ENCODE measurements around the gene ARSB. TPM values are rescaled to one million over a fixed set of nuclear protein-coding genes. Genes with fewer than 3 reads are reported as not detected.

ARSB gene
- total and polyA plus RNA-seq, 9 donors = 3.1 to 10.6 (median 7.6) TPM

DNA sequence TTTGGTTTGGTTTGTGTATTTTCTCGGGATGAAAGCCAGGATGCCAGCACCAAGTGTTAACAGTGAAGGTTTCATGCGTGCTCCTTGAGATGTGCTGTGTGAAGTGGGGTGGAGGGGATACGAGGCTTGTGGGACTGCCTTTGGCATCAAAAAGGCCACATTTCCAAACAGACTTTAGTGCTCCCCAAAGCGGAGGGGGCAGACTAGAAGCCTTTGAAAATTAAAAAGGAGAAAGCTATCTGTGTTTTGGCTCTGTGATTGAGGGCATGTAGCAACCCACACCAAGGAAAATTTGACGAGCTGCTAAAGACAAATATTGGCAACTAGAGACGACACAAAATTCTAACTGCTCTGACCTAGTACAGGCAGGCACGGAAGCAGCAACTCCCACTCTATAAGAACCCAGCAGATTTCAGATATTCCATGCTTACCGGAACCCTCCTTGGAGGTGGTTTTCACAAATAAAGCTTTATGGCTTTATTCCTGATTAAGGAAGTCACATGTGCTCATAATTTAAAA, 154.5 kb downstream of the ARSB start:
- no peak for TF ChIP-seq POLR2A (IDR thresholded peaks at IDR 0.05)
- no peak overlapping the region for H3K4me3 ChIP-seq
- no peaks in the 10 kb centered on the region for H3K36me3 ChIP-seq
- H3K27me3 ChIP-seq = no peaks in the 10 kb centered on the region
- peaks cover 11% of the 10 kb centered on the region for H3K4me1 ChIP-seq (ENCODE audit: insufficient read depth)
- WGBS, 3 donors = 25 to 38% (median 26%) methylated on average over 8 of the region's 8 CpGs
- intact Hi-C loops (cut with DNase I) = no loop called here
- H3K9me3 ChIP-seq = no peaks in the 10 kb centered on the region
- DNase-seq = no peak
- peak overlapping the region in 1 of 2 donors; percentile 58 for H3K27ac ChIP-seq

DNA sequence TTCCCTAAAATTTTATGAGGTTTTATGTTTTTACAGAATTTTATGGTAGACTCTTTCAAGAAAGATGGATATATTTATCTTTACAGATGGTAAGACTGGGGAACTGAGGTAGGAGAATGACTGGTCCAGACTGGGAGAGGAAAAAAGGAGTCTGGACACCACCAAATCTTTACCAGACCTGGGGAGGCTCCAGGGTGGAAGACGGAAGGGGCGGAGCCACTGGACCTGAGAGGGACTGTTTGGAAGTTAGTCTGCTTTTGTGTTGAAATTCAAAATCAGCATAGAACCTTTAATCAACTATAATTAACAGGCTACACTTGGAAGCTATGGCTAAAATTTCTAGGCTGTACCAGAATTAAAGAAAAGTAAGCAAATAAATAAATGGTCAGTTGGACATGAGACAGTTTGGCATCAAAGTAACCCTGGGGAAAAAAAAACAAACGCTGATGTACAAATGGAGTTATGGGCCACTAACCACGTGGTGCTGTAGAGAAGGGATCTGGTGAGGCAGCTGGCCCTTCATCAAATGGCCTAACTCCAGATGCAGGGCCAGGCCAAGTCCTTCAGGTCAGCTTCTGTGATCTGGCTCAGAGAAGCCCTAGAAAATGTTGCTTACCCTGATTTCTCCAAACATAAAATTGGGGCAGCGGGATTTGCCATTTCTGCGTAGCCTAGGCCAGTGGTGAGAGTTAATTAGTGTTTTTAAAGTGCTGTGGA, 155.1 kb downstream of the ARSB start:
- DNase-seq = peak; percentile 69 to 83 (median 72)
- intact Hi-C loops (cut with DNase I) = no loop called here
- Histone ChIP-seq H3K4me3 (no peak overlapping the region), H3K27me3 (no peaks in the 10 kb centered on the region), H3K36me3 (no peaks in the 10 kb centered on the region), H3K27ac (peak overlapping the region in 1 of 2 donors; percentile 58), H3K4me1 (ENCODE audit: insufficient read depth) (peaks cover 11% of the 10 kb centered on the region), H3K9me3 (no peaks in the 10 kb centered on the region)
- WGBS, 3 donors = 29 to 35% (median 32%) methylated on average over 6 of the region's 6 CpGs
- TF ChIP-seq EP300 (IDR thresholded peaks at IDR 0.05) = no peak
- TF ChIP-seq, protein P1, sequence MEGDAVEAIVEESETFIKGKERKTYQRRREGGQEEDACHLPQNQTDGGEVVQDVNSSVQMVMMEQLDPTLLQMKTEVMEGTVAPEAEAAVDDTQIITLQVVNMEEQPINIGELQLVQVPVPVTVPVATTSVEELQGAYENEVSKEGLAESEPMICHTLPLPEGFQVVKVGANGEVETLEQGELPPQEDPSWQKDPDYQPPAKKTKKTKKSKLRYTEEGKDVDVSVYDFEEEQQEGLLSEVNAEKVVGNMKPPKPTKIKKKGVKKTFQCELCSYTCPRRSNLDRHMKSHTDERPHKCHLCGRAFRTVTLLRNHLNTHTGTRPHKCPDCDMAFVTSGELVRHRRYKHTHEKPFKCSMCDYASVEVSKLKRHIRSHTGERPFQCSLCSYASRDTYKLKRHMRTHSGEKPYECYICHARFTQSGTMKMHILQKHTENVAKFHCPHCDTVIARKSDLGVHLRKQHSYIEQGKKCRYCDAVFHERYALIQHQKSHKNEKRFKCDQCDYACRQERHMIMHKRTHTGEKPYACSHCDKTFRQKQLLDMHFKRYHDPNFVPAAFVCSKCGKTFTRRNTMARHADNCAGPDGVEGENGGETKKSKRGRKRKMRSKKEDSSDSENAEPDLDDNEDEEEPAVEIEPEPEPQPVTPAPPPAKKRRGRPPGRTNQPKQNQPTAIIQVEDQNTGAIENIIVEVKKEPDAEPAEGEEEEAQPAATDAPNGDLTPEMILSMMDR (IDR thresholded peaks at IDR 0.05) = no peak
- no peak for TF ChIP-seq POLR2A (IDR thresholded peaks at IDR 0.05)

DNA sequence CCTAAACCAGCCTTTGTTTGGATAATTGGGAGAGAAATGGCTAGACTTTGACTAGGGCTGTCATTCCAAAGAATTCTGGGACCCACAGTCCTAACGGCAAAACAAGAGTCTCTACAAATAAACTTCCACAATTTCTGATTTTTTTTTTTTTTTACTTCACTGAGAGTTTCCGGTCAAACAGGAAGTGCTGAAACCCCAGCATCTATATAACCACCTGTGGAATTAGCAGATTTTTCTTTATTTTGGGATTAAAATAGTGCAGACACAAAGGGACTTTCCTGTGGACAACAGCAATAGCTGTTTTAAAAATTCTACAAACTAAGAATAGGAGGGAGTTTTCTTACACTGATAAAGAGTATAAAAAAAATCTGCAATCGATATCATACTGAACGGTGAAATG, 157.4 kb downstream of the ARSB start:
- Histone ChIP-seq H3K27me3 (no peaks in the 10 kb centered on the region), H3K4me3 (no peak overlapping the region), H3K27ac (no peak overlapping the region), H3K36me3 (no peaks in the 10 kb centered on the region), H3K9me3 (no peaks in the 10 kb centered on the region), H3K4me1 (ENCODE audit: insufficient read depth) (peaks cover 11% of the 10 kb centered on the region)
- no peak for DNase-seq
- 36 to 41% (median 38%) methylated on average over 4 of the region's 4 CpGs for WGBS, 3 donors
- intact Hi-C loops (cut with DNase I) = no loop called here
- TF ChIP-seq, protein P1 (IDR thresholded peaks at IDR 0.05) = no peak
- no peak for TF ChIP-seq POLR2A (IDR thresholded peaks at IDR 0.05)
- no peak for TF ChIP-seq EP300 (IDR thresholded peaks at IDR 0.05)

DNA sequence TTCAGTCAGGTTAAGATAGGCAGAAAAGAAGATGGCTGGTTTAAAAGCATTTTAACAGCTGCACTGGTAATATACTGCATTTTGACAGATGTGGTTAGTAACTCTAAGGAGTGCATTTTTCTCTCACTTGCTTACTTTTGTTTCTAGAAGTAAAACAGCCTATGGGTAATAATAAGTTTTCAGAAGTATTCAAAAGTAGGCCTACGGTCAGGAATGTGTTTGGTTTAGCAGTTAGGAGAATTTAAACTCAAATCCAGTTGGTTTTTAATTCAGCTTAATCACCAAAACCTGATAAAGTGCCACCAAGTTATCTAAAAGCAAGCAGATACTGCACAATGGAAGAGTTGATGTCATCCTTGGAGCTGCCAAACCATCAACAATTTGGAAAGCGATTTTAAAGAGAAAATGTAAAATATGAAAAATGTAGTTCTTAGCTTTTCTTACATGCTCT, 160.3 kb downstream of the ARSB start:
- intact Hi-C loops (cut with DNase I) = no loop called here
- Histone ChIP-seq H3K4me1 (ENCODE audit: insufficient read depth) (peaks cover 1% of the 10 kb centered on the region), H3K27me3 (no peaks in the 10 kb centered on the region), H3K4me3 (no peak overlapping the region), H3K27ac (peak overlapping the region in 1 of 2 donors; percentile 38), H3K9me3 (no peaks in the 10 kb centered on the region), H3K36me3 (no peaks in the 10 kb centered on the region)
- no peak for DNase-seq
- WGBS, 3 donors = 6 to 13% (median 7%) methylated on average over 2 of the region's 2 CpGs
- TF ChIP-seq, protein P1 (IDR thresholded peaks at IDR 0.05) = no peak
- no peak for TF ChIP-seq EP300 (IDR thresholded peaks at IDR 0.05)
- no peak for TF ChIP-seq POLR2A (IDR thresholded peaks at IDR 0.05)

DNA sequence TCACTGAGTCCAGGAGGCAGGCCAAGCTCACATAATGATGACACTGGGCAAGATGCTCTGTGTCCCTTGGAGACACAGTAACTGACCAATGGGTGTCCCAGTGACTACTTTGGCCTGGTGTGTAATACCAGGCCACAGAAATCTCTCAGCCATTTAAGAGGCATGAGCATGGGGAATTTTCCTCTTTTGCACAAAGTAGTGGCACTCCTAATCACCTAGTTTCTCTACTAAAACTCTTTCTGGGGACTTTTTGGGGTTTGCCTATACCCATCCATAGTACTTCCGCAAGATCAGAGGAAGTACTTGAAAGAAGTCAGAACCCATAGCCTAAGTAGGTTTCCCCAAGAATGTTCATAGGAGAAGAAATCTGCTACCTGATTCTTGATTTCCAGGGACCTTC, 161.9 kb downstream of the ARSB start:
- WGBS, 3 donors = 93 to 100% (median 100%) methylated on average over 1 of the region's 1 CpG
- no peak overlapping the region for H3K4me3 ChIP-seq
- intact Hi-C loops (cut with DNase I) = no loop called here
- TF ChIP-seq POLR2A (IDR thresholded peaks at IDR 0.05) (no peak), EP300 (IDR thresholded peaks at IDR 0.05) (no peak)
- TF ChIP-seq, protein P1 (IDR thresholded peaks at IDR 0.05) = no peak
- no peaks in the 10 kb centered on the region for H3K36me3 ChIP-seq
- no peak for DNase-seq
- H3K27me3 ChIP-seq = no peaks in the 10 kb centered on the region
- H3K27ac ChIP-seq = no peak overlapping the region
- no peaks in the 10 kb centered on the region for H3K9me3 ChIP-seq
- H3K4me1 ChIP-seq (ENCODE audit: insufficient read depth) = peaks cover 1% of the 10 kb centered on the region
